ENCODE data around the gene COL4A1.

DNA sequence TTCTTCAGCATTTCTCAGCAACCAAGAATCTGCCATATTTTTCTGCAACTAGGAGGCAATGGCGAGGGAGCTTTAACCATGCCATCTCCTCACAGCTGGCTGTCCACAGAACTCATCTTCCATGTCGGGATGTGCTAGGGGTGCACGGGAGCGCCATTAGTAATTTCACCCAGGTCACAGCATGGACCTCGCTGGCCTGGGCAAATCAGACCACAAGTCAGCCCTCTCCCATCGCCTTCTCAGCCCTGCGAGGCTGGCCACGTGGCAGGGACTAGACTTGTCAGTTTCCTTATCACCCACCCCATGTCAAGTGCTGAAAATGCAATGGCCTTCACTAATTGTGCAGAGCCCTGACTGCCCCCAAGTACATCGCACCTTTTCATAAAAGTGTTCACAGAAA is 15.7 kb downstream of the COL4A1 start:
- TF ChIP-seq POLR2AphosphoS5 (IDR thresholded peaks at IDR 0.05), result no peak
- TF ChIP-seq, protein P1, sequence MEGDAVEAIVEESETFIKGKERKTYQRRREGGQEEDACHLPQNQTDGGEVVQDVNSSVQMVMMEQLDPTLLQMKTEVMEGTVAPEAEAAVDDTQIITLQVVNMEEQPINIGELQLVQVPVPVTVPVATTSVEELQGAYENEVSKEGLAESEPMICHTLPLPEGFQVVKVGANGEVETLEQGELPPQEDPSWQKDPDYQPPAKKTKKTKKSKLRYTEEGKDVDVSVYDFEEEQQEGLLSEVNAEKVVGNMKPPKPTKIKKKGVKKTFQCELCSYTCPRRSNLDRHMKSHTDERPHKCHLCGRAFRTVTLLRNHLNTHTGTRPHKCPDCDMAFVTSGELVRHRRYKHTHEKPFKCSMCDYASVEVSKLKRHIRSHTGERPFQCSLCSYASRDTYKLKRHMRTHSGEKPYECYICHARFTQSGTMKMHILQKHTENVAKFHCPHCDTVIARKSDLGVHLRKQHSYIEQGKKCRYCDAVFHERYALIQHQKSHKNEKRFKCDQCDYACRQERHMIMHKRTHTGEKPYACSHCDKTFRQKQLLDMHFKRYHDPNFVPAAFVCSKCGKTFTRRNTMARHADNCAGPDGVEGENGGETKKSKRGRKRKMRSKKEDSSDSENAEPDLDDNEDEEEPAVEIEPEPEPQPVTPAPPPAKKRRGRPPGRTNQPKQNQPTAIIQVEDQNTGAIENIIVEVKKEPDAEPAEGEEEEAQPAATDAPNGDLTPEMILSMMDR (IDR thresholded peaks at IDR 0.05), result no peak

Measured in upper lobe of left lung (tissue), 4 donors.